Activated CD8-positive, alpha-beta T cell treated with anti-CD3 and anti-CD28 coated beads for 36 hours (primary cell): ENCODE results near the gene PGA3. TPM values are rescaled to one million over a fixed set of nuclear protein-coding genes. Genes with fewer than 3 reads are reported as not detected.
"Not testable (repeated sequence)": the region's sequence is repeated elsewhere in the genome, so short reads cannot be mapped to it uniquely, and the experiment has no call there.

Experiments
- ATAC-seq: fragments of 200-7000 bp; cut with Tn5 transposase; one replicate; pipeline ENCODE4 v1.10.0; 2021; ENCODE audit warnings: mild to moderate bottlenecking, moderate library complexity
- CTCF ChIA-PET: fragments of 350-600 bp; sonication (Branson Sonifier 250); formaldehyde crosslinking; loops from one replicate; lab custom pipeline; 2021; ENCODE audit warnings: antibody characterized with exemption; lab: Charles Lee
- POLR2A ChIA-PET: fragments of 350-600 bp; sonication (Branson Sonifier 250); formaldehyde crosslinking; loops from one replicate; lab custom pipeline; 2021; ENCODE audit warnings: antibody characterized with exemption; lab: Charles Lee
- DNase-seq: peaks from one replicate; pipeline ENCODE4 v3.0.0-alpha.2; 2020
- H3K27ac Mint-ChIP-seq: one replicate; pipeline ENCODE4 v1.8.0; 2021; ENCODE audit warnings: mild to moderate bottlenecking, mixed read lengths
- H3K27me3 Mint-ChIP-seq: one replicate; pipeline ENCODE4 v1.8.0; 2021; ENCODE audit warnings: mixed read lengths
- H3K36me3 Mint-ChIP-seq: one replicate; pipeline ENCODE4 v1.8.0; 2021; ENCODE audit warnings: low read depth, mixed read lengths
- H3K4me1 Mint-ChIP-seq: one replicate; pipeline ENCODE4 v1.8.0; 2021; ENCODE audit warnings: low read depth, mixed read lengths
- H3K4me3 Mint-ChIP-seq: one replicate; pipeline ENCODE4 v1.8.0; 2021; ENCODE audit warnings: mild to moderate bottlenecking, moderate library complexity, mixed read lengths
- H3K9me3 Mint-ChIP-seq: one replicate; pipeline ENCODE4 v1.8.0; 2021; ENCODE audit warnings: mixed read lengths
- CTCF ChIP-seq: fragments of 200-600 bp; IDR thresholded peaks from one replicate; pipeline ENCODE4 v1.8.0; 2022; ENCODE audit warnings: antibody characterized with exemption, mild to moderate bottlenecking
- intact Hi-C: fragments of 100-400 bp; cut with micrococcal nuclease; formaldehyde crosslinking; loops from one replicate; pipeline ENCODE4 v1.10.0; 2022
- total RNA-seq, 2 experiments: library from RNA; stranded (reverse); gene quantifications; one replicate each; pipeline ENCODE4 v1.2.3, GENCODE V29; 2021

The PGA3 gene
- total RNA-seq, 2 experiments from 2014 or later, result not detected

GRCh38 chr11:61172888-61173287, 30.4 kb upstream of the PGA3 start:
- no peaks in the 10 kb centered on the region for H3K36me3 Mint-ChIP-seq
- no peaks in the 10 kb centered on the region for H3K27me3 Mint-ChIP-seq
- no peak overlapping the region for H3K4me3 Mint-ChIP-seq
- intact Hi-C loops, result no loop called here
- no peak for DNase-seq
- H3K4me1 Mint-ChIP-seq, result peaks cover 21% of the 10 kb centered on the region
- ChIA-PET POLR2A (interaction anchor here (1.3 kb wide), 1 partner anchor 15 kb away, joined by 4 read pairs; no protein-coding TSS in a partner anchor), CTCF (interaction anchor here (4.8 kb wide), 1 partner anchor 15 kb away, joined by 31 read pairs; no protein-coding TSS in a partner anchor)
- no peak overlapping the region for H3K27ac Mint-ChIP-seq
- peaks cover 11% of the 10 kb centered on the region for H3K9me3 Mint-ChIP-seq
- no peak for ATAC-seq
- TF ChIP-seq CTCF, result no peak

- intact Hi-C loops, result no loop called here
- no peak for DNase-seq
- no peak overlapping the region for H3K4me3 Mint-ChIP-seq
- no peak for ATAC-seq
- no peak overlapping the region for H3K27ac Mint-ChIP-seq
- no peaks in the 10 kb centered on the region for H3K36me3 Mint-ChIP-seq
- CTCF ChIA-PET, result interaction anchor here (1.1 kb wide), 1 partner anchor 43 kb away, joined by 3 read pairs; no protein-coding TSS in a partner anchor
- peaks cover 17% of the 10 kb centered on the region for H3K4me1 Mint-ChIP-seq
- no peak for TF ChIP-seq CTCF
- POLR2A ChIA-PET, result interaction anchor here (1.3 kb wide), 1 partner anchor 15 kb away, joined by 4 read pairs; no protein-coding TSS in a partner anchor
- peaks cover 11% of the 10 kb centered on the region for H3K9me3 Mint-ChIP-seq
- H3K27me3 Mint-ChIP-seq, result no peaks in the 10 kb centered on the region
Measured at GRCh38 chr11:61173456-61173855, 29.9 kb upstream of the PGA3 start.

GRCh38 chr11:61174273-61174672, 29.0 kb upstream of the PGA3 start:
- Mint-ChIP-seq H3K27ac (no peak overlapping the region), H3K36me3 (no peaks in the 10 kb centered on the region), H3K9me3 (peaks cover 11% of the 10 kb centered on the region), H3K4me3 (no peak overlapping the region), H3K27me3 (no peaks in the 10 kb centered on the region), H3K4me1 (peaks cover 13% of the 10 kb centered on the region)
- intact Hi-C loops, result no loop called here
- ATAC-seq (no peak), DNase-seq (no peak)
- TF ChIP-seq CTCF, result no peak
- ChIA-PET POLR2A (interaction anchor here (1.3 kb wide), 1 partner anchor 16 kb away, joined by 4 read pairs; no protein-coding TSS in a partner anchor), CTCF (interaction anchor here (1.1 to 3.1 kb wide), 4 partner anchors 13 to 44 kb away, joined by 3 to 19 read pairs (median 3); no protein-coding TSS in a partner anchor)

GRCh38 chr11:61174949-61175348, 28.4 kb upstream of the PGA3 start:
- ChIA-PET CTCF (interaction anchor here (0.8 to 3.1 kb wide), 3 partner anchors 13 to 79 kb away, joined by 3 to 19 read pairs (median 3); no protein-coding TSS in a partner anchor), POLR2A (no interaction called here)
- no peak for DNase-seq
- Mint-ChIP-seq H3K4me3 (no peak overlapping the region), H3K27ac (no peak overlapping the region), H3K9me3 (peaks cover 11% of the 10 kb centered on the region), H3K27me3 (no peaks in the 10 kb centered on the region), H3K36me3 (no peaks in the 10 kb centered on the region), H3K4me1 (peaks cover 13% of the 10 kb centered on the region)
- no peak for ATAC-seq
- no peak for TF ChIP-seq CTCF
- intact Hi-C loops, result no loop called here

- CTCF ChIA-PET, result interaction anchor here (1.2 to 3.1 kb wide), 2 partner anchors 11 to 22 kb away, joined by 3 to 19 read pairs; no protein-coding TSS in a partner anchor
- POLR2A ChIA-PET, result no interaction called here
- intact Hi-C loops, result no loop called here
Measured at GRCh38 chr11:61176446-61176845, 26.9 kb upstream of the PGA3 start.

GRCh38 chr11:61180205-61180604, 23.1 kb upstream of the PGA3 start:
- H3K4me1 Mint-ChIP-seq, H3K27me3 Mint-ChIP-seq, DNase-seq, H3K4me3 Mint-ChIP-seq, H3K36me3 Mint-ChIP-seq, ATAC-seq, H3K27ac Mint-ChIP-seq, CTCF ChIA-PET, H3K9me3 Mint-ChIP-seq: not testable (repeated sequence)
- POLR2A ChIA-PET, result interaction anchor here (0.6 kb wide), 1 partner anchor 155 kb away, joined by 3 read pairs; no protein-coding TSS in a partner anchor
- intact Hi-C loops, result loop anchor here (10.0 kb wide), 1 partner anchor 45 kb away; no protein-coding TSS in a partner anchor

More at GRCh38 chr11:61176446-61176845, 26.9 kb upstream of the PGA3 start:
- H3K36me3 Mint-ChIP-seq, result no peaks in the 10 kb centered on the region
- peaks cover 13% of the 10 kb centered on the region for H3K4me1 Mint-ChIP-seq
- peaks cover 11% of the 10 kb centered on the region for H3K9me3 Mint-ChIP-seq
- ATAC-seq, result no peak
- no peak for DNase-seq
- no peak overlapping the region for H3K27ac Mint-ChIP-seq
- H3K27me3 Mint-ChIP-seq, result no peaks in the 10 kb centered on the region
- no peak for TF ChIP-seq CTCF
- no peak overlapping the region for H3K4me3 Mint-ChIP-seq
